ENCODE measurements around the gene HSPE1.
"Not testable (repeated sequence)": the region's sequence is repeated elsewhere in the genome, so short reads cannot be mapped to it uniquely, and the experiment has no call there.

Gene HSPE1

GRCh38 chr2:197499594-197500502, at the start of gene HSPE1, which contains the start of gene HSPD1:
Gene HSPE1, plus strand, starts transcription at chr2:197500379. Its CDS starts 58 bp downstream, at chr2:197500437.
Gene HSPD1, minus strand, starts transcription at chr2:197499840. Its CDS starts 992 bp downstream, at chr2:197498848.
- peak; percentile 94 for DNase-seq (ENCODE audit: low read depth)

DNA sequence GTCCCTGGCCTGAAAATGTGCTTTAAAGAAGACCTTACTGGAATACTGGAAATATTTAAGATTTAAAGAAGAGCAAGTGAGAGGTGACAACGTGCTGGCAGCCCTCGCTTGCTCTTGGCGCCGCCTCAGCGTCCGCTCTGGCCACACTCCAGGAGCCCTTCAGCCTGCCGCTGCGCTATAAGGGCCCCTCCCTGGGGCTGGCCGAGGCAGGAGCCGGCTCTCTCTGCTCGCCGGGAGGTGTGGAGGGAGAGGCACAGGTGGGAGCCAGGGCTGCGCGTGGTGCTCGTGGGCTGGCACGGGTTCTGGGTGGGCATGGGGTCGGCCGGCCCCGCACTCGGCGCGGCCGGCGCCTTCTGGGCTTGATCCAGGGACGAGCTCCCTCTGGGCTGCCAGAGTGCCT, 49.7 kb upstream of the HSPE1 start:
- DNase-seq (ENCODE audit: low read depth): no peak

GRCh38 chr2:197450935-197451358, 49.2 kb upstream of the HSPE1 start:
- not testable (repeated sequence) for DNase-seq (ENCODE audit: low read depth)

DNA sequence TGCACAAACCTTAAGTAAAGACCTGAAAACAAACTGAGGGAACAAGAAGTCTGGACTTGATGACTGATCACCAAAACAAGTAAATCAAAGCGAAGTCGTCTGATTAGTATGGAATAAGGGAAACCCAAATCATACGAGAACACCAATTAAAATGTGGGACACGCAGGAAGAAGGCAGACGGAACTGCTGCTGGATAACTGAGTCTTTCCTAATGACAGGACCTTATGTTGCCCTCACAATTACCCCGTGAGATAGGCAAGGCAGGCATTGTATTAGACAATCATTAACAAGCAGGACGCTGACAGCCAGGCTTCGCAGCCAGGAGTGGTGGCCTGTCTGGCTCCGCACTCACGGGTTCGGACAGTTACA, 47.4 kb upstream of the HSPE1 start:
- no peak for DNase-seq (ENCODE audit: low read depth)

- DNase-seq (ENCODE audit: low read depth): peak; percentile 91
These were observed 46.9 kb upstream of the HSPE1 start, which contains the start of gene COQ10B for GRCh38 chr2:197453123-197453913. Gene COQ10B, plus strand, starts transcription at chr2:197453552. Its CDS starts 9 bp downstream, at chr2:197453561.

GRCh38 chr2:197453914-197454398, 46.2 kb upstream of the HSPE1 start:
- peak; percentile 3 for DNase-seq (ENCODE audit: low read depth)

- no peak for DNase-seq (ENCODE audit: low read depth)
These were observed 45.3 kb upstream of the HSPE1 start for GRCh38 chr2:197454923-197455322.

GRCh38 chr2:197455428-197455827, 44.8 kb upstream of the HSPE1 start:
- no peak for DNase-seq (ENCODE audit: low read depth)

DNA sequence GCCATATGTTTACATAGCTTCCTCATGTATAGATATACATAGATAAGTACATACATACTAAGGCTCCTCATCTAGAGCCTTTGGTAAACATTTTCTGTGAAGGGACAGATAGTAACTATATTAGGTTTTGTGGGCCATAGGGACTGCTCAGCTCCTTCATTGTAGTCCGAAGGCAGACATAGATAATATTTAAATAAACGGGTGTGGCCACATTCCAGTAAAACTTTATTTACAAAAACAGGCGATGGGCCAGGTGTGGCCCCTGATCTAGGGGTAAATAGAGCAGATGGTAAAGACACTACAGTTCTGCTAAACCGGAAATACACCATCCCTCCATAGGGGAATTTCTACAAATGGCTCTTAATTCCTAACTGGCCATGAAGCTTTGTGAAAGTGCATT, 39.5 kb upstream of the HSPE1 start:
- DNase-seq (ENCODE audit: low read depth): no peak

GRCh38 chr2:197461057-197461456, 39.1 kb upstream of the HSPE1 start:
- no peak for DNase-seq (ENCODE audit: low read depth)

DNA sequence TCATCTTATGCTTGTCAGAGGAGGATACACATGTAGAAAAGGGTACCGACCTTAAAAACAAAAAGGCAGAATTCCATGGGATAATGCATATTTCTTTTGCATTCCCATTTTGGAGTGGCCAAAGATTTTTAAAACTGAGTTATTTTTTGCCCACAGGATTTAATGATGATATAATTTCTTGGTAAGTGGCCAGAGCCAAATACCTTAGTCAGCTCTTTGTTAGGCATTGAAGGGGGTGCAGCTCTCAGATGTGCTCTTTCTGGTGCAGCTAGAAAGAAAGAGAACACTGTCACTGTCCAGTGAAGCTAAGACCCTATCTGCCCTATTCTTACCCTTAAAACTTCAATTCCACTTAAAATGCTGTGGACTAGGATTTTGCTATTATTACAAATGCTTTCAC, 36.0 kb upstream of the HSPE1 start:
- no peak for DNase-seq (ENCODE audit: low read depth)

GRCh38 chr2:197472166-197472565, 28.0 kb upstream of the HSPE1 start:
- DNase-seq (ENCODE audit: low read depth): no peak

DNA sequence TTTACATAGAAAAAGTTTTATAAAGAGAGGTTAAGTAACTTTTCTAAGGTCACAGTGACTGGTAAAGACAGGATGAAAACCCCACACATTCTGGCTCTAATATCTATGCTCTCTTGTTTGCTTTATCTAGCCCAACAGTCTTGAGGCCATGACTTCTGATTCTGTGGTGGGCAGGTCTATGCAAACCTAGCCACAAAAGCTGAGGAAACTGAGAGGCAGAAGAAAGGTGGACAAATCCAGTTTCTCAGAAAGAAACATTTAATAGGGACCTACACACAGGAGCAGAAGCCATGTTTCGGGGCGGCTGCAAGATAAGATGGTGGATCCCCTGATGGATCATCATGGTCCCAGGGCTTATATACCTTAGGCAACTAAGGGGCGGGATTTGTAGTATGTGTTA, 22.4 kb upstream of the HSPE1 start:
- DNase-seq (ENCODE audit: low read depth): no peak

DNA sequence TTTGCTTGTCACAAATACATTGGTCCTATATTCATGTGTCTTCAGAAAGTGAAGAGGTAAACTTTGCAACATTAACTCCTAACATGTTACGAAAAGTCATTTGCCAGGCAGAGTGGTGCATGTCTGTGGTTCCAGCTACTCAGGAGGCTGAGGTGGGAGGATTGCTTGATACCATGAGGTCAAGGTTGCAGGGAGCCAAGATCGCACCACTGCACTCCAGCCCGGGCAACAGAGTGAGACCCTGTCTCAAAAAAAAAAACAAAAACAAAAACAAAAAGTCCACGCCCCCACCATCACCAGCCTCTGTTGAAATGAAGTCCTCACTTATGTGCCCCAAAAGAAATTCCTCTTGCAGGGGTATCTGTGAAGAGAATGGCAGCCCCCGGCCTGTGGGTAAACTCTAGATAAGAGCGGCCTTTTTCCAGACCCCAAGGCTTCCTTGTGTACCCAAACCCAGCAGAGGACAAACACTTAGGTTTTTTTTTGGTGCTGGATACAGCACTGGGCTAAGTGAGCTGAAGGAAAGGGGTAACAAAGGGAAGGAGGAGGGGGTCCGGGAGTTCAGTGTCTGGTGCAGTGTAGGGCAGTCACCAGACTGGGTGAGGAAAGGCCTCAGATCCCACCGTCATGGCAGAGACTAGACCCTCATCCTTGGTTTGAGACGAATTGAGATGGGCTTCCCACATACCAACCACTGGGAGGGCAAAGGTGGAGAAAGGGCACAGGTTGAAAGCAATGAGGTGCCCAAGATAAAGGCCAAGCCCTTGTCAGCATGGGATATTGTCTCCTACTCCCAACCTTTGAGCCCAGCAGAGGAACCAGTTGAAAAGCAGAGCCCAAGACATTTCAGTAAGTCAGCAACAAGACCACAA, 19.8 kb upstream of the HSPE1 start:
- DNase-seq (ENCODE audit: low read depth): no peak

- DNase-seq (ENCODE audit: low read depth): not testable (repeated sequence)
These were observed 15.9 kb upstream of the HSPE1 start for GRCh38 chr2:197484248-197484647.

GRCh38 chr2:197486175-197486574, 14.0 kb upstream of the HSPE1 start:
- no peak for DNase-seq (ENCODE audit: low read depth)

DNA sequence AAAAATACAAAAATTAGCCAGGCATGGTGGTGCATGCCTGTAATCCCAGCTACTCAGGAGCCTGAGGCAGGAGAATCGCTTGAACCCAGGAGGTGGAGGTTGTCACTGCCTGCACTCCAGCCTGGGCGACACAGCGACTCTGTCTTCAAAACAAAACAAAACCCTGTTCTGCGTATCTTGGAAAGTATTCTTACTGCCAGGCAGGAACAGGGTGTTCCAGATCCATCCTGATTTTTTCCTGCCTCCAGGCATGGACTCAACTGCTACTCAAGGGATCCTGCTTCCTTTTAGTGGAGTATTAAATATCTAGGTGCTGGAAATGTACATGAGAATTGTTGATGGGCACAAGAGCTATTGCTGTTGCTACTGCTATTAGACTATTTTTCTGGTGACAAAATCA, 12.8 kb upstream of the HSPE1 start:
- no peak for DNase-seq (ENCODE audit: low read depth)

GRCh38 chr2:197495433-197496134, 4.6 kb upstream of the HSPE1 start:
- DNase-seq (ENCODE audit: low read depth): no peak

DNA sequence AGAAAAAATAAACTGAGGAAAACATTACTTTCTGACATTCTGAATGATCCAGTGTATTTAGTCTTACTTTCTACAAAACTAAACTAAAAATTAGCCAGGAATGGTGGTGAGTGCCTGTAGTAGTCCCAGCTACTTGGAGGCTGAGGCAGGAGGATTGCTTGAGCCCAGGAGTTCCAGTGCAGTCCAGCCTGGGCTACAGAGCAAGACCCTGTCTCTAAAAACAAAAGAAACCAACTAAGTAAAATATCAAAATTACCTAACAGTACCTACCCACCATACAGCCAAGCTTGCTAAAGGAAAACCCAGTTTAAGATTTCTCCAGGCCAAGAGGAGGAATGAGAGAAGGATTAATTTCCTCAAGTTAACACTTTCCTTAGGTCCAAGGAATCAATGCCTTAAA, 3.5 kb upstream of the HSPE1 start:
- no peak for DNase-seq (ENCODE audit: low read depth)

DNA sequence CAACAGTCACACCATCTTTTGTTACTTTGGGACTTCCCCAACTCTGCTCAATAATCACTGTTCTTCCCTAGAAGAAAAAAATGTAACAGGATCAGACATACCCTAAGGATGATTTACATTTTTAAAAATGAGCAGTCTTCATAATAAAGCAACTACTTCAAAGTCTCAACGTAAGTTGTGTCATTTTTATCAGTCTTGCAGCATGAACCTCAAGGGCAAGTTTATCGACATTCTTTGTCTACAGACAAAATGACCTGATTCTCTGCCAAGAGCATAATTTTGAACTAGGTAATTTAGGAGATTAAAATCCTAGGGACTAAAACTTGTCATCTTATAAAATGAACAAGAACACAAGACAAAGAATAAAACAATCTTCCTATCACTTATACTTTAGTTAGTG, 2.9 kb upstream of the HSPE1 start:
- DNase-seq (ENCODE audit: low read depth): no peak
